Ishikawa (cell line): ENCODE measurements around the gene CD300C.

Source experiments
- CEBPB ChIP-seq: IDR thresholded peaks from 2 replicates; pipeline ENCODE4 v1.6.1; 2012
- EP300 ChIP-seq: IDR thresholded peaks from 2 replicates; pipeline ENCODE4 v1.6.1; 2012; ENCODE audit warnings: borderline replicate concordance
- NFIC ChIP-seq: IDR thresholded peaks from 2 replicates; pipeline ENCODE4 v1.6.1; 2012
- TAF1 ChIP-seq: IDR thresholded peaks from 2 replicates; pipeline ENCODE4 v1.6.1; 2012; ENCODE audit warnings: low read depth, mild to moderate bottlenecking
- TF ChIP-seq, protein P1 (sequence below): IDR thresholded peaks from 2 replicates; pipeline ENCODE4 v1.6.1; 2012

- TF ChIP-seq NFIC (no peak), CEBPB (no peak), TAF1 (no peak), EP300 (no peak)
- TF ChIP-seq, protein P1, sequence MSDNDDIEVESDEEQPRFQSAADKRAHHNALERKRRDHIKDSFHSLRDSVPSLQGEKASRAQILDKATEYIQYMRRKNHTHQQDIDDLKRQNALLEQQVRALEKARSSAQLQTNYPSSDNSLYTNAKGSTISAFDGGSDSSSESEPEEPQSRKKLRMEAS, result no peak
Observed at GRCh38 chr17:74565126-74565525, 19.2 kb upstream of the CD300C start.
